Thoracic aorta (tissue), 2 donors: ENCODE results near the gene PRXL2A. TPM values are rescaled to one million over a fixed set of nuclear protein-coding genes. Genes with fewer than 3 reads are reported as not detected.
A peak's percentile ranks its signal among the peaks of the same experiment; 100 is the strongest.

Experiments
- ATAC-seq: fragments of 150-250 bp; one replicate; pipeline ENCODE4 v1.8.0; 2017; ENCODE audit warnings: low read depth; ENCODE audit not compliant: insufficient number of reproducible peaks, low FRiP score
- DNase-seq: peaks from one replicate; pipeline ENCODE4 v3.0.0-alpha.2; 2020; ENCODE audit warnings: low spot score
- H3K27ac ChIP-seq, 2 donors: fragments of 200-600 bp; sonication (generic); 1 replicate in 1 of 2; 2 replicates in 1 of 2; pipeline ENCODE4 v1.5.1; 2016; ENCODE audit warnings: mild to moderate bottlenecking in 2 of 2, moderate library complexity in 2 of 2
- H3K27me3 ChIP-seq: fragments of 200-600 bp; sonication (generic); replicated peaks from 2 replicates; pipeline ENCODE4 v1.6.0; 2016; ENCODE audit warnings: mild to moderate bottlenecking; ENCODE audit not compliant: insufficient read depth
- H3K36me3 ChIP-seq: fragments of 200-600 bp; sonication (generic); one replicate; pipeline ENCODE4 v1.5.1; 2016
- H3K4me1 ChIP-seq, 2 donors: fragments of 200-600 bp; sonication (generic); 1 replicate in 1 of 2; 2 replicates in 1 of 2; pipeline versions ENCODE4 v1.5.1 to v1.6.0; 2016; ENCODE audit warnings: low read depth in 2 of 2, mild to moderate bottlenecking in 1 of 2; ENCODE audit not compliant: control insufficient read depth in 1 of 2
- H3K4me3 ChIP-seq: fragments of 200-600 bp; sonication (generic); 2 replicates; pipeline ENCODE4 v1.5.1; 2016; ENCODE audit warnings: mild to moderate bottlenecking
- H3K9me3 ChIP-seq: fragments of 200-600 bp; sonication (generic); 2 replicates; pipeline ENCODE4 v1.5.1; 2016
- CTCF ChIP-seq: fragments of 200-600 bp; sonication (generic); IDR thresholded peaks from one replicate; pipeline ENCODE4 v1.5.1; 2019; ENCODE audit warnings: antibody characterized with exemption
- total RNA-seq, 2 donors: library from RNA; depleted of rRNA; stranded (reverse); fragments of >200 nt; gene quantifications; one replicate each; pipeline versions ENCODE4 v1.1.0 to v1.2.3, GENCODE V29; 2016

The PRXL2A gene
- total RNA-seq, 2 donors from 2014 or later = 23.5 to 24.1 TPM

GRCh38 chr10:80453842-80454512 lies 45.6 kb downstream of the PRXL2A start, which contains the start of gene TSPAN14:
TSPAN14 (plus strand) TSS chr10:80454310; CDS start chr10:80489234, 34,924 bp downstream.
- H3K4me1 ChIP-seq = peaks cover 9 to 36% of the 10 kb centered on the region in 2 donors
- TF ChIP-seq CTCF = no peak
- H3K27me3 ChIP-seq = no peaks in the 10 kb centered on the region
- DNase-seq (peak; percentile 52), ATAC-seq (peak; percentile 90)
- no peaks in the 10 kb centered on the region for H3K36me3 ChIP-seq
- H3K9me3 ChIP-seq = no peaks in the 10 kb centered on the region
- peak within 1 kb of the TSS; percentile 96 for H3K4me3 ChIP-seq
- peak within 1 kb of the TSS; percentile 91 to 98 for H3K27ac ChIP-seq

- H3K4me1 ChIP-seq = peaks cover 13 to 36% of the 10 kb centered on the region in 2 donors
These were observed 46.4 kb downstream of the PRXL2A start for GRCh38 chr10:80454513-80455460.

GRCh38 chr10:80455461-80456349 lies 47.4 kb downstream of the PRXL2A start:
- Histone ChIP-seq H3K27ac (peak overlapping the region; percentile 91 to 98), H3K9me3 (no peaks in the 10 kb centered on the region), H3K4me3 (peak overlapping the region; percentile 96), H3K27me3 (no peaks in the 10 kb centered on the region), H3K4me1 (peaks cover 13 to 36% of the 10 kb centered on the region in 2 donors), H3K36me3 (no peaks in the 10 kb centered on the region)
- DNase-seq (no peak), ATAC-seq (no peak)
- TF ChIP-seq CTCF = no peak

More at GRCh38 chr10:80454513-80455460, 46.4 kb downstream of the PRXL2A start:
- Histone ChIP-seq H3K9me3 (no peaks in the 10 kb centered on the region), H3K27me3 (no peaks in the 10 kb centered on the region), H3K4me3 (peak overlapping the region; percentile 96), H3K36me3 (no peaks in the 10 kb centered on the region), H3K27ac (peak overlapping the region; percentile 91 to 98)
- DNase-seq (no peak), ATAC-seq (peak; percentile 23)
- no peak for TF ChIP-seq CTCF

- H3K9me3 ChIP-seq = no peaks in the 10 kb centered on the region
- no peak for TF ChIP-seq CTCF
- no peak overlapping the region for H3K4me3 ChIP-seq
- H3K36me3 ChIP-seq = no peaks in the 10 kb centered on the region
- no peaks in the 10 kb centered on the region for H3K27me3 ChIP-seq
- no peak overlapping the region for H3K27ac ChIP-seq
- ATAC-seq (no peak), DNase-seq (no peak)
- peaks cover 21 to 53% of the 10 kb centered on the region in 2 donors for H3K4me1 ChIP-seq
These were observed 49.4 kb downstream of the PRXL2A start for GRCh38 chr10:80457554-80458262.
